Limb (tissue), 2 donors: ENCODE data around the gene ZDHHC11.
"Not testable (repeated sequence)": the region's sequence is repeated elsewhere in the genome, so short reads cannot be mapped to it uniquely, and the experiment has no call there.

ENCODE experiments used
- DNase-seq, 2 donors: peaks; one replicate each; pipeline ENCODE4 v3.0.0-alpha.2; 2016; ENCODE audit errors: extremely low spot score in 2 of 2

ZDHHC11 gene

GRCh38 chr5:859391-859790, 8.6 kb upstream of the ZDHHC11 start:
- DNase-seq, result no peak

- DNase-seq, result no peak
Measured at GRCh38 chr5:858726-859125, 7.9 kb upstream of the ZDHHC11 start.

- DNase-seq, result no peak
Measured at GRCh38 chr5:856531-857425, 6.0 kb upstream of the ZDHHC11 start.

GRCh38 chr5:855771-856530, 5.2 kb upstream of the ZDHHC11 start:
- peak in 1 of 2 donors; percentile 23 for DNase-seq

- DNase-seq, result no peak
Measured at GRCh38 chr5:854966-855743, 4.4 kb upstream of the ZDHHC11 start.

GRCh38 chr5:854217-854616, 3.4 kb upstream of the ZDHHC11 start:
- DNase-seq, result no peak

- DNase-seq, result not testable (repeated sequence)
Measured at GRCh38 chr5:853416-854090, 2.8 kb upstream of the ZDHHC11 start.

GRCh38 chr5:852431-853401, 1.9 kb upstream of the ZDHHC11 start:
- DNase-seq, result peak in 1 of 2 donors; percentile 27

- no peak for DNase-seq
Measured at GRCh38 chr5:852018-852417, 1.2 kb upstream of the ZDHHC11 start.

- no peak for DNase-seq
Measured at GRCh38 chr5:851553-851952, 767 bp upstream of the ZDHHC11 start.

GRCh38 chr5:851076-851475, 290 bp upstream of the ZDHHC11 start:
- DNase-seq, result peak in 1 of 2 donors; percentile 29

GRCh38 chr5:849651-850301, 1.0 kb downstream of the ZDHHC11 start:
- DNase-seq, result peak; percentile 66 to 68

- DNase-seq, result no peak
Measured at GRCh38 chr5:848671-849111, 2.1 kb downstream of the ZDHHC11 start.

- not testable (repeated sequence) for DNase-seq
Measured at GRCh38 chr5:847736-848135, 3.0 kb downstream of the ZDHHC11 start.

GRCh38 chr5:847212-847611, 3.6 kb downstream of the ZDHHC11 start:
- not testable (repeated sequence) for DNase-seq

GRCh38 chr5:846602-847091, 4.1 kb downstream of the ZDHHC11 start:
- DNase-seq, result not testable (repeated sequence)

GRCh38 chr5:845676-846601, 4.8 kb downstream of the ZDHHC11 start:
- DNase-seq, result not testable (repeated sequence)
